ENCODE results near the gene PAPSS1.

The PAPSS1 gene

GRCh38 chr4:107714256-107714655, 5.8 kb downstream of the PAPSS1 start:
- Histone ChIP-seq H3K9ac (ENCODE audit: low read depth, low read length) (no peak overlapping the region), H3K4me2 (ENCODE audit: insufficient read depth, low read length) (no peak overlapping the region), H2AFZ (ENCODE audit: low read depth, low read length) (no peak overlapping the region), H3K9me3 (ENCODE audit: insufficient read depth, low read length, severe bottlenecking) (no peaks in the 10 kb centered on the region), H3K27ac (ENCODE audit: low read length) (no peak overlapping the region), H3K27me3 (ENCODE audit: insufficient read depth, low read length, poor library complexity) (no peaks in the 10 kb centered on the region), H3K4me1 (ENCODE audit: insufficient read depth, low read length) (peaks cover 10% of the 10 kb centered on the region), H3K36me3 (ENCODE audit: insufficient read depth, low read length) (no peaks in the 10 kb centered on the region), H3K79me2 (ENCODE audit: insufficient read depth, low read length) (peaks cover 1% of the 10 kb centered on the region; the same call in 1 of the 2 replicates), H3K4me3 (ENCODE audit: low read depth in 1 of 2, low read length in 2 of 2) (no peak overlapping the region), H4K20me1 (ENCODE audit: insufficient read depth, low read length) (no peaks in the 10 kb centered on the region)
- no peak for TF ChIP-seq EZH2 (IDR thresholded peaks at IDR 0.05; ENCODE audit: borderline replicate concordance, low read depth, low read length, severe bottlenecking)
- TF ChIP-seq CTCF (IDR thresholded peaks at IDR 0.05; ENCODE audit: borderline replicate concordance, extremely low read depth, low read length, poor library complexity, severe bottlenecking) = no peak
- no peak for DNase-seq
- ATAC-seq (ENCODE audit: insufficient read depth, low read depth) = no peak

GRCh38 chr4:107712236-107712635, 7.8 kb downstream of the PAPSS1 start:
- H2AFZ ChIP-seq (ENCODE audit: low read depth, low read length) = no peak overlapping the region
- ATAC-seq (ENCODE audit: insufficient read depth, low read depth) (no peak), DNase-seq (no peak)
- no peaks in the 10 kb centered on the region for H3K4me1 ChIP-seq (ENCODE audit: insufficient read depth, low read length)
- TF ChIP-seq CTCF (IDR thresholded peaks at IDR 0.05; ENCODE audit: borderline replicate concordance, extremely low read depth, low read length, poor library complexity, severe bottlenecking) = no peak
- no peak for TF ChIP-seq EZH2 (IDR thresholded peaks at IDR 0.05; ENCODE audit: borderline replicate concordance, low read depth, low read length, severe bottlenecking)
- no peaks in the 10 kb centered on the region for H3K79me2 ChIP-seq (ENCODE audit: insufficient read depth, low read length)
- no peak overlapping the region for H3K4me3 ChIP-seq (ENCODE audit: low read depth in 1 of 2, low read length in 2 of 2)
- H3K27ac ChIP-seq (ENCODE audit: low read length) = no peak overlapping the region
- no peaks in the 10 kb centered on the region for H3K27me3 ChIP-seq (ENCODE audit: insufficient read depth, low read length, poor library complexity)
- H3K9me3 ChIP-seq (ENCODE audit: insufficient read depth, low read length, severe bottlenecking) = peaks cover 3% of the 10 kb centered on the region
- H3K4me2 ChIP-seq (ENCODE audit: insufficient read depth, low read length) = no peak overlapping the region
- no peaks in the 10 kb centered on the region for H4K20me1 ChIP-seq (ENCODE audit: insufficient read depth, low read length)
- no peak overlapping the region for H3K9ac ChIP-seq (ENCODE audit: low read depth, low read length)
- no peaks in the 10 kb centered on the region for H3K36me3 ChIP-seq (ENCODE audit: insufficient read depth, low read length)

- no peak for ATAC-seq (ENCODE audit: insufficient read depth, low read depth)
- no peaks in the 10 kb centered on the region for H3K79me2 ChIP-seq (ENCODE audit: insufficient read depth, low read length)
- no peaks in the 10 kb centered on the region for H3K36me3 ChIP-seq (ENCODE audit: insufficient read depth, low read length)
- H3K4me1 ChIP-seq (ENCODE audit: insufficient read depth, low read length) = no peaks in the 10 kb centered on the region
- H3K4me2 ChIP-seq (ENCODE audit: insufficient read depth, low read length) = no peak overlapping the region
- TF ChIP-seq CTCF (IDR thresholded peaks at IDR 0.05; ENCODE audit: borderline replicate concordance, extremely low read depth, low read length, poor library complexity, severe bottlenecking) = no peak
- H2AFZ ChIP-seq (ENCODE audit: low read depth, low read length) = no peak overlapping the region
- no peak overlapping the region for H3K27ac ChIP-seq (ENCODE audit: low read length)
- DNase-seq = no peak
- peaks cover 7% of the 10 kb centered on the region for H3K9me3 ChIP-seq (ENCODE audit: insufficient read depth, low read length, severe bottlenecking)
- H4K20me1 ChIP-seq (ENCODE audit: insufficient read depth, low read length) = no peaks in the 10 kb centered on the region
- H3K27me3 ChIP-seq (ENCODE audit: insufficient read depth, low read length, poor library complexity) = no peaks in the 10 kb centered on the region
- no peak overlapping the region for H3K9ac ChIP-seq (ENCODE audit: low read depth, low read length)
- no peak overlapping the region for H3K4me3 ChIP-seq (ENCODE audit: low read depth in 1 of 2, low read length in 2 of 2)
Measured at GRCh38 chr4:107711831-107712230, 8.2 kb downstream of the PAPSS1 start.

Data from DND-41 (cell line).